Activated naive CD4-positive, alpha-beta T cell treated with anti-CD3 and anti-CD28 coated beads, Interleukin-2, amount 10 ng/mL, durations not matched to agents 7 days and 5 days (primary cell): ENCODE data around the gene PRMT7.

Source experiments
- CTCF ChIA-PET: fragments of 350-600 bp; sonication (Branson Sonifier 250); formaldehyde crosslinking; loops from one replicate; lab custom pipeline; 2021; ENCODE audit warnings: antibody characterized with exemption; lab: Charles Lee
- DNase-seq: peaks from one replicate; pipeline ENCODE4 v3.0.0-alpha.2; 2020
- H3K27ac Mint-ChIP-seq: one replicate; pipeline ENCODE4 v1.8.0; 2021; ENCODE audit warnings: mild to moderate bottlenecking, moderate library complexity, mixed read lengths
- H3K27me3 Mint-ChIP-seq: one replicate; pipeline ENCODE4 v1.8.0; 2021; ENCODE audit warnings: mild to moderate bottlenecking, mixed read lengths
- H3K36me3 Mint-ChIP-seq: one replicate; pipeline ENCODE4 v1.8.0; 2021; ENCODE audit warnings: mixed read lengths
- H3K4me1 Mint-ChIP-seq: one replicate; pipeline ENCODE4 v1.8.0; 2021; ENCODE audit warnings: mixed read lengths
- H3K4me3 Mint-ChIP-seq: one replicate; pipeline ENCODE4 v1.8.0; 2021; ENCODE audit warnings: mild to moderate bottlenecking, moderate library complexity, mixed read lengths
- H3K9me3 Mint-ChIP-seq: one replicate; pipeline ENCODE4 v1.8.0; 2021; ENCODE audit warnings: mixed read lengths

Gene PRMT7

DNA sequence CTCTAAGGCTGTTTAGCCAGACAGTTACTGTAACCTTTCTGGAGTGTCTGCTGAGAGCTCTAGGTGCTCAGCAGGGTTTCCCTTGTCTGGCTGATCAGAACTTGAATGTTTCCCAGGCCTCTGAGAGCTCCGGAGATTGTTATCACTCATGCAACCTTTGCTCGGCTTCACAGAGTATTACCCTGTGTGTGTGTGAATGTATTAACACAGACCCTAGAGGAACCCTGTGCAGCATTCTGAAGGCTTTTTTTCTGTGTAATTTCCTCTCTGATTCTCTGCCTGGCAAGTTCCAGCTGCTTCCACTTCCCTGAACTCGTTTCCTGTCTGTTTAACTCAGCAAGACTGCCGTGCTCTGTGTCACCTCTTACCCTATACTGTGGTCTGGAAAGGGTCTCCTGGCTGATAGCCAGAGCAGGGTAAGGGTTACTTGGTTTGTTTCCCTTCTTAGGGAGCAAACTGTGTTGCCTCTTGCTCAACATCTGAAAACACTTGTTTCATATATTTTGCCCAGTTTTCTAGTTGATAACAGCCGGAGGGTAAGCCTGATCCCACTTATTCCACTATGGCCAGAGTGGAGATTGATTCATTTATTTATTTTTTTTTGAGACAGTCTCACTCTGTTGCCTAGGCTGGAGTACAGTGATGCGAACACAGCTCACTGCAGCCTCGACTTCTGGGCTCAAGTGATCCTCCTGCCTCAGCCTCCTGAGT is 21.7 kb downstream of the PRMT7 start:
- no peaks in the 10 kb centered on the region for H3K27me3 Mint-ChIP-seq

DNA sequence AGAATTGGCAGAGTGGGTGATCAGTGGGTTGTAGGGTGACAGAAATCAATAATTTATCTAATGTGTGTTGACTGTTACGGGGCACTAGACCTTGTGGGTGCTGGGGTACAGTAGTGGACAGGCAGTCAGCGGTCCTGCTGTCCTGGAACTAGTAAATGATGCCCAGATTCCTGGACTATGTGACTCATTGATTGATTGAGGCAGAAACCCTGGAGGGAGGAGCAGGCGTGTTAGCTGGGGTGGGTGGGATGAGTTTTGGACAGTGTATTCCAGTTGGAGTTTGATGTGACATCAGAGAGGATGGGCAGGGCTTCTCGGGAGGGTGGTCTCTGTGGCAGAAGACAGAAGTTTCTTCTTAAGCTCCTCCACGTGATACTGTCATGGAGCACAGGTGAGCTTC is 24.4 kb downstream of the PRMT7 start:
- Mint-ChIP-seq H3K4me1 (peaks cover 20% of the 10 kb centered on the region), H3K27me3 (no peaks in the 10 kb centered on the region), H3K9me3 (no peaks in the 10 kb centered on the region), H3K4me3 (no peak overlapping the region), H3K36me3 (peaks cover 52% of the 10 kb centered on the region), H3K27ac (no peak overlapping the region)
- DNase-seq = no peak
- CTCF ChIA-PET = interaction anchor here (0.7 to 23.2 kb wide), 4 partner anchors 10 to 194 kb away, joined by 3 to 432 read pairs (median 3); partner anchors contain the start of gene SLC7A6

More for the DNA sequence above, 21.7 kb downstream of the PRMT7 start:
- CTCF ChIA-PET = interaction anchor here (1.0 to 23.2 kb wide), 4 partner anchors 71 to 178 kb away, joined by 3 to 432 read pairs (median 4); partner anchors contain the start of gene SLC7A6
- Mint-ChIP-seq H3K4me3 (no peak overlapping the region), H3K36me3 (peaks cover 41% of the 10 kb centered on the region), H3K9me3 (no peaks in the 10 kb centered on the region), H3K27ac (peak overlapping the region; percentile 80), H3K4me1 (peaks cover 24% of the 10 kb centered on the region)
- peak; percentile 45 for DNase-seq

DNA sequence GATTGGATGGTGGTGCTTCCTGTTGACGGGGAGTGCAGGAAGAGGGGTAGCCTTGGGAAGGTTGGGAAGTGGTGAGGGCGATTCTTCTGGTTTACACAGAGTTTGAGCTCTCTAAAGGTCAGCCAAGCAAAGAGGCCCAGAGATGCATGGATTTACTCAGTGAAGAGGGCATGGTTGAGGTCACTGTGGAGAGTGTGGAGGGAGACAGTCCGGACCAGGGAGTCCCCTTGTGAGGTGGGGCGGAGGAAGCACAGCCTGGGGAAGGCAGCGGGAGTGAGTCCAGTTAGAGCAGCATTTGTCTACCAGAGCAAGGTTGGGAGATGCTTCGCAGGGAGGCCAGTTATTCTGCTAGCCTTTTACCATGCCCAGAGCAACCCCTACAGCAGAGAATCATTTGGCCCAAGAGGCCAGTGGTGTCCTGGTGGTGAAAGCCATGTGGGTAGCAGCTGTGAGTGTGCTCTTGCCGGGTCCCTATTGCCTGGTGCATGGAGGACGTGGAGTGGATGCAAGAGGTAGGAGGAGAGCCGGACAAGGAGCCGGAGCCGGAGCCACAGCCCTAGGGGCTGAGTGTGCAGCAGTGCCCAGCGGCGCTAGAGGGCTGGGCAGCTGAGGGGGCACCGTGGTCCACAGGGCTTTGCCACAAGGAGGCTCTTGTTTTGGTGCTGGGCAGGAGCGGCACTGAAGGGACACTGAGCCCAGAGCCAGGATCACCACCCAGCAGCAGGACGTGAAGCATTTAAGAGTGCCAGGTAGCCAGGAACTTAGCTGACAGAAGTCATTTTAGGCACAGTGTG is 27.7 kb downstream of the PRMT7 start:
- peaks cover 59% of the 10 kb centered on the region for H3K36me3 Mint-ChIP-seq
- H3K27ac Mint-ChIP-seq = peak overlapping the region; percentile 4
- no peak overlapping the region for H3K4me3 Mint-ChIP-seq

DNA sequence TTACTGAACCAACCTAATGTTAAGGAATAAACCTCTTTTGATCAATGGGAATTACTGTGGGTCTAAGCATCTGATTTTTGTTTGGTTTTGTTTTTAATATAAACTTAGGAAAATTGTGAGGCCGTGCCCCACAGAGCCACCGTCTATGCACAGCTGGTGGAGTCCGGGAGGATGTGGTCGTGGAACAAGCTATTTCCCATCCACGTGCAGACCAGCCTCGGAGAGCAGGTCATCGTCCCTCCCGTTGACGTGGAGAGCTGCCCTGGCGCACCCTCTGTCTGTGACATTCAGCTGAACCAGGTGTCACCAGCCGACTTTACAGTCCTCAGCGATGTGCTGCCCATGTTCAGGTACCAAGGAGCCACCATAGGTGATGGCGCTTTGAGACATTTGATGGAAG is 28.4 kb downstream of the PRMT7 start:
- DNase-seq = no peak
- no peaks in the 10 kb centered on the region for H3K27me3 Mint-ChIP-seq
- H3K4me1 Mint-ChIP-seq = peaks cover 5% of the 10 kb centered on the region
- peaks cover 59% of the 10 kb centered on the region for H3K36me3 Mint-ChIP-seq
- H3K27ac Mint-ChIP-seq = no peak overlapping the region
- CTCF ChIA-PET = interaction anchor here (0.6 to 1.6 kb wide), 8 partner anchors 11 to 155 kb away, joined by 3 to 6 read pairs (median 3); partner anchors contain the start of gene SLC7A6
- H3K9me3 Mint-ChIP-seq = no peaks in the 10 kb centered on the region
- H3K4me3 Mint-ChIP-seq = no peak overlapping the region

More for the DNA sequence above, 27.7 kb downstream of the PRMT7 start:
- DNase-seq = no peak
- Mint-ChIP-seq H3K4me1 (peaks cover 6% of the 10 kb centered on the region), H3K9me3 (no peaks in the 10 kb centered on the region), H3K27me3 (no peaks in the 10 kb centered on the region)
- CTCF ChIA-PET = no interaction called here

DNA sequence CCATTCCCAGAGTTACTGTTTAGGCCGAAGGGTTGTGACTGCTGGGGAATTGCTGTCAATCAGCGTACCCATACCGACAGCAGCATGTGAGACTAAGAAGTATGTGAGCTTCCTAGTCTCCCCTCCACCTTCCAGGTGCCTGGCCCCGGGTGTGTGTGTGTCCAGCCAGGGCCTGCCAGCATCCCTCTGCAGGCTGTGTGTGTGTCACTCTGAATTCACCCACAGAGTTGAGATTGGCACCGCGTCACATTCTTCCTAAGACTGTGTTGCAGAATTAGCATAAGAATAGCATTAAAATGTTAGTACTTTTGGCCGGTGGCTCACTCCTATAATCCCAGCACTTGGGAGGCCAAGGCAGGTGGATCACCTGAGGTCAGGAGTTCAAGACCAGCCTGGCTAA is 31.8 kb downstream of the PRMT7 start:
- no peak for DNase-seq
- Mint-ChIP-seq H3K27me3 (no peaks in the 10 kb centered on the region), H3K36me3 (peaks cover 67% of the 10 kb centered on the region), H3K4me1 (peaks cover 13% of the 10 kb centered on the region), H3K4me3 (no peak overlapping the region), H3K27ac (no peak overlapping the region), H3K9me3 (no peaks in the 10 kb centered on the region)
- CTCF ChIA-PET = no interaction called here

DNA sequence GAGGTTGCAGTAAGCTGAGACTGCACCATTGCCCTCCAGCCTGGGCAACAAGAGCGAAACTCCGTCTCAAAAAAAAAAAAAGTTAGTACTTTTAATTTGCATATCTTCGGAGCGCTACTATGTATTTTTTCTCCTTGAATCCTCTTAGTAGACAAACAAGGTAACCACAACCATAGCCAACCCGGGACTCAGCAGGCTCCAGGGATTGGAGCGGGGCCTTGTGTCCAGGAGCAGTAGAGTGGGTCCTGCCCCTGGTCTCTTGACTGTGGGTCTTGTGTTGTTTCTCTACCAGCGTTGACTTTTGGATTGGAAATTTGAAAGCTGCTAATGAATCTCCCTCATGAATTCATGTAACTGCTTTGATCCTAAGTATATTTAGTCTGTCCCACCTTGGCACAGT is 32.3 kb downstream of the PRMT7 start:
- H3K36me3 Mint-ChIP-seq = peaks cover 67% of the 10 kb centered on the region
- DNase-seq = no peak
- no peaks in the 10 kb centered on the region for H3K9me3 Mint-ChIP-seq
- CTCF ChIA-PET = no interaction called here
- H3K27me3 Mint-ChIP-seq = no peaks in the 10 kb centered on the region
- no peak overlapping the region for H3K4me3 Mint-ChIP-seq
- H3K27ac Mint-ChIP-seq = peak overlapping the region; percentile 33
- peaks cover 16% of the 10 kb centered on the region for H3K4me1 Mint-ChIP-seq

DNA sequence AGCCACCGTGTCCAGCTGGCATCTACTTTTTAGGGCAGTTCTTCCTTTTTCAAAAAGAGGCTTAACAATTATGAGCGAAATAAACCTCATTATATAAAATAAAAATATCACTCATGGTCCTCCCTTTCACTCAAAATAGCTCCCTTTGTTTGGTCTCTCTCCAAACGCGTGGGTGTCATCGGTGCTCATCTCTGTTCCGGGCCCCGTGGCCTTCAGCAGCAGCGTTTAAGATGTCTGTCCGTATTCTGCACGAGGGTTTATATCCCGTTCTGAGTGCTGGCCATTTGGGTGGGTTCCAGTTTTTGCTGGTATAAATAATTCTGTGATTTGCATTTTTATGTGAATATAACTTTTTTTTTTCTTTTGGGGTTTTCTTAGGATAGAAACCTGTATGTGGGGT is 33.4 kb downstream of the PRMT7 start:
- H3K27ac Mint-ChIP-seq = no peak overlapping the region
- CTCF ChIA-PET = interaction anchor here (1.7 kb wide), 1 partner anchor 12 kb away, joined by 4 read pairs; no protein-coding TSS in a partner anchor
- H3K36me3 Mint-ChIP-seq = peaks cover 70% of the 10 kb centered on the region
- H3K9me3 Mint-ChIP-seq = no peaks in the 10 kb centered on the region
- H3K4me3 Mint-ChIP-seq = no peak overlapping the region
- H3K27me3 Mint-ChIP-seq = no peaks in the 10 kb centered on the region
- DNase-seq = no peak
- H3K4me1 Mint-ChIP-seq = peaks cover 16% of the 10 kb centered on the region

DNA sequence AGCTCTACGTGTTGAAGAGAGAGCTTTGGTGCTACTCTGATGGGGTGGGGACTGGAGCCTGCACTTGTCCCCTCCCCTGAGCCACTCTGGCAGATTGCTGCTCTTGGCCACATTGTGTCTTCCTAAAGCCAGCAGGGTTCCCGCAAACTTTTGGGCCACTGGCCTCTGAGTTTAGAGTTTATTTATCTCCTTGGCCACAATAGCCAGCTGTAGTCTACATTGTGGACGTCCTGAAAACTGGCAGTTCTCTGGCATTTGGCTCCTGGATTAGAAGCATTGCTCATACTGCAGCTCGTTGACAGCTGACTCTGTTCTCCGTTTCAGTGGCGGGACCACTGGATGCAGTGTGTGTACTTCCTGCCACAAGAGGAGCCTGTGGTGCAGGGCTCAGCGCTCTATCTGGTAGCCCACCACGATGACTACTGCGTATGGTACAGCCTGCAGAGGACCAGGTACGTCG is 34.6 kb downstream of the PRMT7 start:
- no peaks in the 10 kb centered on the region for H3K27me3 Mint-ChIP-seq
- peaks cover 15% of the 10 kb centered on the region for H3K4me1 Mint-ChIP-seq
- no peak overlapping the region for H3K4me3 Mint-ChIP-seq
- DNase-seq = no peak
- CTCF ChIA-PET = interaction anchor here (0.6 to 1.7 kb wide), 4 partner anchors 10 to 81 kb away, joined by 3 to 4 read pairs (median 4); partner anchors contain the start of gene SLC7A6
- no peaks in the 10 kb centered on the region for H3K9me3 Mint-ChIP-seq
- H3K36me3 Mint-ChIP-seq = peaks cover 67% of the 10 kb centered on the region
- H3K27ac Mint-ChIP-seq = no peak overlapping the region

DNA sequence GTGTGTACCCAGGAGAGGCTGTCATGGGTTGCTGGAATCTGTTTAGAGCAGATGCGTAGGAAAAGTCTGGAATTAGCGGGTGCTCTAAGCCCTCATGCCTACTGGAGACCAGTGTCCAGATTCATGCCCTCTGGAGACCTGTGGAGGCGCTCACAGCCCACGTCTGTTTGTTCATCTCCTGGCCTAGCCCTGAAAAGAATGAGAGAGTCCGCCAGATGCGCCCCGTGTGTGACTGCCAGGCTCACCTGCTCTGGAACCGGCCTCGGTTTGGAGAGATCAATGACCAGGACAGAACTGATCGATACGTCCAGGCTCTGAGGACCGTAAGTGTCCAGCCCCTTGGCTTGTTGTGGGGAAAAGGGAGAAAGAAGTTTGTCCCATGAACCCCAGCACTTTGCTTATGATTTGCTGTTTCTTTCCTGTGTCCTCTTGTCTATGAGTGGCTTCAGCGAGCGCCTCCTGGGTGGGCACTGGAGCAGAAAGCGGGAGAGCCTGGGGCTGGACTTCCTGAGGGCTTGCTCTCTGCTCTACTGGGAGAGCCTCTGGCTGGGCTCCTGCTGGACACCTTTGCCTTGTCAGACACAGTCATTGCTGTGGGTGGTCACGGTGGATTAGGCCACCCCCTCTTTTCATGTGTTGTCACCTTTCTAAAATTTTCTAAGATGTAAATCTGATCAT is 35.3 kb downstream of the PRMT7 start:
- CTCF ChIA-PET = interaction anchor here (0.8 to 1.7 kb wide), 2 partner anchors 10 to 82 kb away, joined by 3 to 4 read pairs; partner anchors contain the start of gene SLC7A6
- DNase-seq = no peak
- Mint-ChIP-seq H3K27me3 (no peaks in the 10 kb centered on the region), H3K4me1 (peaks cover 13% of the 10 kb centered on the region), H3K9me3 (no peaks in the 10 kb centered on the region), H3K27ac (no peak overlapping the region), H3K4me3 (no peak overlapping the region), H3K36me3 (peaks cover 61% of the 10 kb centered on the region)

DNA sequence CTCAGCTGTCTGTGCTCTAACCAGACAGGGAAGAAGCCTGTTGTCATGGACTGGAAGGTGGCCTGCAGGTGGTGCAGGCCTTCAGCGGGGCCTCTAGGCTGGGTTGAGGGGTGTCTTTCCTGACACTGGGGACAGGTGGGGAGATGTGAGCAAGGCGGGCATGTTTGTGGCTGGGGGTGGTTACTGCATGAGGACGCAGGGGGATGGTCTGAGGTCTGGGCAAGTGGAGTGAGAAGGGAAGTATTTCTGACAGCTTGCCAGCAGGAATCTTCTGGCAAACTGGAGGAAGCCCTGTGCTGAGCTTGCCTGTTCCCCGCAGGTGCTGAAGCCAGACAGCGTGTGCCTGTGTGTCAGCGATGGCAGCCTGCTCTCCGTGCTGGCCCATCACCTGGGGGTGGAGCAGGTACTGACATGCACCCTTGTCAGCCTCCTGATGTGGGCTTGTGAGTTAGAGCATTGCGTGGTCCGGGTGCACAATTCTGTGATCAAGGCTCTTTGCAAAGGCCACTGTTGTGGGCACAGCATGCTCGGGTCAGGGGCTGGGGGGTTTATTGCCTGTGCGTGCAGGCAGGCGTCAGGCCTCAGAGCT is 36.2 kb downstream of the PRMT7 start:
- H3K27me3 Mint-ChIP-seq = no peaks in the 10 kb centered on the region
- peaks cover 67% of the 10 kb centered on the region for H3K36me3 Mint-ChIP-seq
- no peaks in the 10 kb centered on the region for H3K9me3 Mint-ChIP-seq
- peaks cover 13% of the 10 kb centered on the region for H3K4me1 Mint-ChIP-seq
- CTCF ChIA-PET = interaction anchor here (1.1 kb wide), 1 partner anchor 85 kb away, joined by 3 read pairs; no protein-coding TSS in a partner anchor
- H3K4me3 Mint-ChIP-seq = no peak overlapping the region
- H3K27ac Mint-ChIP-seq = no peak overlapping the region
- DNase-seq = no peak

DNA sequence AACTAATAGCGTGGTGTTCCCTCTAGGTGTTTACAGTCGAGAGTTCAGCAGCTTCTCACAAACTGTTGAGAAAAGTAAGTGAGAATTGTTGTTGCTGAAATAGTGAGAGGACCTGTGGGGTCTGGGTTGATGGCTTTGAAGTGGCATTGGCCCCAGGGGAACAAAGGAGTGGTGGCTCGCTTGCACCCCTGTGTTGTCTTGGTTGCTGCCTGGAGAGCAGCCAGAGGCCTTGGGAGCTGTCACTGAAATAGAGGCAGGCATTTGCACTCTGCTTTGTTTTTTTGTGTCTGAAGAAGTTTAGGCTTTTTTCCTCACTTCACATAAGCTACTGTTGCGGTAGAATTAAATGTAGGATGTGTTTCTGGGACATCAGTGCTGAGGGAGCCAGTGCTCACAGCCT is 36.8 kb downstream of the PRMT7 start:
- CTCF ChIA-PET = interaction anchor here (1.1 kb wide), 1 partner anchor 85 kb away, joined by 3 read pairs; no protein-coding TSS in a partner anchor
- H3K27ac Mint-ChIP-seq = no peak overlapping the region

DNA sequence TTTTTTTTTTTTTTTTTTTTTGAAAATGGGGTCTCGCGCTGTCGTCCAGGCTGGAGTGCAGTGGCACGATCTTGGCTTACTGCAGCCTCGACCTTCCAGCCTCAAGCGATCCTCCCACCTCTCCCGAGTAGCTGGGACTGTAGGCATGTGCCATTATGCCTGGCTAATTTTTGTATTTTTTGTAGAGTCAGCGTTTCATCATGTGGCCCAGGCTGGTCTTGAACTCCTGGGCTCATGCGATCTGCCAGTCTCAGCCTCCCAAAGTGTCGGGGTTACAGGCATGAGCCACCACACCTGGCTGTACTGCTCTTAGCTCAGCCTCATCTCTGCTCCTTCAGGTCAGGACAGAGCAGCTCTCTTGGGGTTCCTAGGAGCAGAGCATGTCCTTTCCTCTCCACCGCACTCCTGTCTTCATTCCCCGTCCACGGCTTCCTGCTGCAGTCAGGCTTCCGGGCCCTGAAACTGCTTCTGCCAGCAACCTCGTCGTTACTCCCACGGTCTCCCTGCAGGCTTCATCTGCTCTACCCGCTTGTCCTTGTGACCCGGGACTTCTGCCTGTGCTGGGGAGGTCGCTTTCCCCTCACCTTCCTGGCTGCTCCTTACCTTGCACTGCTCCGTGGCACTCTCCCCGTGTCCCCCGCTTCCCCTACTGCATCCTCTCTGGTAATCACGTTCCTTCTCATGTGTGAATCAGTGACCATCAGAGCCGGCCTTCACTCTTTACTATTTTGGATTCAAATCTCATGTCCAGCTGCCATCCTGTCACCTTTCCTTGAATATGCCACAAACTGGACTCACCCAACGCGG is 38.0 kb downstream of the PRMT7 start:
- CTCF ChIA-PET = interaction anchor here (1.0 kb wide), 1 partner anchor 85 kb away, joined by 3 read pairs; no protein-coding TSS in a partner anchor
- H3K27me3 Mint-ChIP-seq = peaks cover 5% of the 10 kb centered on the region
- peaks cover 71% of the 10 kb centered on the region for H3K36me3 Mint-ChIP-seq
- H3K27ac Mint-ChIP-seq = no peak overlapping the region
- no peaks in the 10 kb centered on the region for H3K9me3 Mint-ChIP-seq
- DNase-seq = no peak
- peaks cover 15% of the 10 kb centered on the region for H3K4me1 Mint-ChIP-seq
- no peak overlapping the region for H3K4me3 Mint-ChIP-seq

More for the DNA sequence above, 36.8 kb downstream of the PRMT7 start:
- Mint-ChIP-seq H3K4me1 (peaks cover 13% of the 10 kb centered on the region), H3K36me3 (peaks cover 67% of the 10 kb centered on the region), H3K27me3 (no peaks in the 10 kb centered on the region), H3K4me3 (no peak overlapping the region), H3K9me3 (no peaks in the 10 kb centered on the region)
- no peak for DNase-seq
